ENCODE data around the gene PAX5.

Gene PAX5

GRCh38 chr9:36993933-36994764 lies 39.9 kb downstream of the PAX5 start:
- DNase-seq = no peak
- Histone ChIP-seq H3K4me1 (ENCODE audit: low read length) (peaks cover 5% of the 10 kb centered on the region; the same call in 1 of the 2 replicates), H3K27me3 (replicated peaks; ENCODE audit: insufficient read depth, low read length) (no peaks in the 10 kb centered on the region), H3K36me3 (replicated peaks; ENCODE audit: insufficient read depth, low read length) (no peaks in the 10 kb centered on the region), H3K4me3 (ENCODE audit: low read length) (no peak overlapping the region), H3K9ac (ENCODE audit: low read length) (no peak overlapping the region), H3K4me2 (ENCODE audit: low read depth, low read length) (no peak overlapping the region), H3K9me3 (replicated peaks; ENCODE audit: insufficient read depth, low read length) (no peaks in the 10 kb centered on the region), H3K9me2 (replicated peaks; ENCODE audit: insufficient read depth, low read length) (no peaks in the 10 kb centered on the region), H2AFZ (ENCODE audit: low read length) (no peak overlapping the region), H3K27ac (ENCODE audit: low read length) (no peak overlapping the region), H3F3A (ENCODE audit: insufficient read depth, low read length) (no peaks in the 10 kb centered on the region), H3K79me2 (ENCODE audit: low read length) (no peaks in the 10 kb centered on the region), H4K20me1 (ENCODE audit: insufficient read depth, low read length) (no peaks in the 10 kb centered on the region)
- TF ChIP-seq CTCF (IDR thresholded peaks at IDR 0.05; ENCODE audit: low read length) (no peak), EZH2 (optimal IDR thresholded peaks at IDR 0.05; ENCODE audit: low read depth, low read length) (no peak), EZH2phosphoT487 (IDR thresholded peaks at IDR 0.05; ENCODE audit: low read length) (no peak)

DNA sequence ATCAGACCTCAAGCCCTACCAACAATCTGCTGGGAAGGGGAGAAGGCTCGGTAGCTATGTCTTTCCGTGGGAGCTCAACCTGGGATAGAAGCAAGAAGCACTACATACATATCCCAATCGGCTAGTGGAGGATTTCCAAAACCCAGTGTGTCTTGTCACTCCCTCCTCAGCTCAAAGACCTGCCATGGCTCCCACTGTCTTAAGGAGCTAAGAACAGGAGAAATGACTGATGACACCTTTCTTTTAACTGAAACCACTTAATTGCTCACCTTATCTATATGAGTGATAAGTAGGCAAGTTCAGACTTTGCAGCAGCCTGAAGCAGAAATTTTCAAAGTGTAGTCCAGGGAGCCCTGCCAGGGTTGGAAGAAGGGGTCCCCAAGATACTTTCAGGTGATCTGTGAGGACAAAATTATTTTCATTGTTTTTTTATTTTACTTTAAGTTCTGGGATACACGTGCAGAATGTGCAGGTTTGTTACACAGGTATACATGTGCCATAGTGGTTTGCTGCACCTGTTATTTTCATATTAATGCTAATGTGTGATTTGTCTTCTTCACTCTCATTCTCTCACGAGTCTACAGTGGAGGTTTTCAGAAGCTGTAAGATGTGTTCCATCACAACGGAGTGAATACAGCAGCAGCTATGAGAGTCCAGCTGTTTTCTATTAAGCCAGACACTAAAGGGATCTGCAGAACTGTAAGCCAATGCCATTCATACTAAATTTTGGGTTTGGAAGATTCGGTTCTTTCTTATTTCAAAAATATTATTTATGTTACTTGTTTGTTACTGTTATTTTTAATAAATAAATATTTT lies 41.4 kb downstream of the PAX5 start:
- no peaks in the 10 kb centered on the region for H3K79me2 ChIP-seq (ENCODE audit: low read length)
- no peaks in the 10 kb centered on the region for H3K9me3 ChIP-seq (replicated peaks; ENCODE audit: insufficient read depth, low read length)
- H3K4me3 ChIP-seq (ENCODE audit: low read length) = no peak overlapping the region
- no peaks in the 10 kb centered on the region for H4K20me1 ChIP-seq (ENCODE audit: insufficient read depth, low read length)
- H2AFZ ChIP-seq (ENCODE audit: low read length) = no peak overlapping the region
- no peak for TF ChIP-seq EZH2phosphoT487 (IDR thresholded peaks at IDR 0.05; ENCODE audit: low read length)
- TF ChIP-seq CTCF (IDR thresholded peaks at IDR 0.05; ENCODE audit: low read length) = no peak
- TF ChIP-seq EZH2 (optimal IDR thresholded peaks at IDR 0.05; ENCODE audit: low read depth, low read length) = no peak
- no peaks in the 10 kb centered on the region for H3K36me3 ChIP-seq (replicated peaks; ENCODE audit: insufficient read depth, low read length)
- peaks cover 5% of the 10 kb centered on the region; the same call in 1 of the 2 replicates for H3K4me1 ChIP-seq (ENCODE audit: low read length)
- H3K9me2 ChIP-seq (replicated peaks; ENCODE audit: insufficient read depth, low read length) = no peaks in the 10 kb centered on the region
- DNase-seq = no peak
- H3K27ac ChIP-seq (ENCODE audit: low read length) = no peak overlapping the region
- H3K4me2 ChIP-seq (ENCODE audit: low read depth, low read length) = no peak overlapping the region
- H3K9ac ChIP-seq (ENCODE audit: low read length) = no peak overlapping the region
- no peaks in the 10 kb centered on the region for H3F3A ChIP-seq (ENCODE audit: insufficient read depth, low read length)
- H3K27me3 ChIP-seq (replicated peaks; ENCODE audit: insufficient read depth, low read length) = no peaks in the 10 kb centered on the region

- Histone ChIP-seq H3K79me2 (ENCODE audit: low read length) (no peaks in the 10 kb centered on the region), H3F3A (ENCODE audit: insufficient read depth, low read length) (no peaks in the 10 kb centered on the region), H3K4me3 (ENCODE audit: low read length) (no peak overlapping the region), H3K27me3 (replicated peaks; ENCODE audit: insufficient read depth, low read length) (no peaks in the 10 kb centered on the region), H3K9me2 (replicated peaks; ENCODE audit: insufficient read depth, low read length) (no peaks in the 10 kb centered on the region), H4K20me1 (ENCODE audit: insufficient read depth, low read length) (no peaks in the 10 kb centered on the region), H3K27ac (ENCODE audit: low read length) (no peak overlapping the region), H2AFZ (ENCODE audit: low read length) (no peak overlapping the region), H3K9ac (ENCODE audit: low read length) (no peak overlapping the region), H3K4me1 (ENCODE audit: low read length) (peaks cover 5% of the 10 kb centered on the region; the same call in 1 of the 2 replicates), H3K9me3 (replicated peaks; ENCODE audit: insufficient read depth, low read length) (no peaks in the 10 kb centered on the region), H3K4me2 (ENCODE audit: low read depth, low read length) (no peak overlapping the region), H3K36me3 (replicated peaks; ENCODE audit: insufficient read depth, low read length) (no peaks in the 10 kb centered on the region)
- peak; percentile 20 for DNase-seq
- TF ChIP-seq CTCF (IDR thresholded peaks at IDR 0.05; ENCODE audit: low read length) (peak; percentile 78), EZH2phosphoT487 (IDR thresholded peaks at IDR 0.05; ENCODE audit: low read length) (no peak), EZH2 (optimal IDR thresholded peaks at IDR 0.05; ENCODE audit: low read depth, low read length) (no peak)
Observed at GRCh38 chr9:36991516-36992134, 42.4 kb downstream of the PAX5 start.
